Neural progenitor cell (in vitro differentiated cells): ENCODE data around the gene SGCD. TPM values are rescaled to one million over a fixed set of nuclear protein-coding genes. Genes with fewer than 3 reads are reported as not detected.

ENCODE experiments used
- DNase-seq: peaks from one replicate; pipeline ENCODE4 v3.0.0-alpha.2; 2016; ENCODE audit warnings: low spot score
- H2AFZ ChIP-seq: fragments of 200-600 bp; sonication (generic); replicated peaks from 2 replicates; pipeline ENCODE4 v1.6.1; 2016; ENCODE audit warnings: antibody characterized with exemption
- H3F3A ChIP-seq: fragments of 200-600 bp; sonication (generic); 2 replicates; pipeline ENCODE4 v1.6.1; 2016; ENCODE audit warnings: antibody characterized with exemption, low read depth
- H3K27ac ChIP-seq: fragments of 200-600 bp; sonication (generic); 2 replicates; pipeline ENCODE4 v1.5.1; 2016; ENCODE audit warnings: mild to moderate bottlenecking
- H3K27me3 ChIP-seq: fragments of 200-600 bp; sonication (generic); 2 replicates; pipeline ENCODE4 v1.6.1; 2016; ENCODE audit warnings: mild to moderate bottlenecking, moderate library complexity
- H3K36me3 ChIP-seq: fragments of 200-600 bp; sonication (generic); 2 replicates; pipeline ENCODE4 v1.5.1; 2016
- H3K4me1 ChIP-seq: fragments of 200-600 bp; sonication (generic); 2 replicates; pipeline ENCODE4 v1.6.1; 2016; ENCODE audit warnings: mixed run types
- H3K4me2 ChIP-seq: fragments of 200-600 bp; sonication (generic); 2 replicates; pipeline ENCODE4 v1.6.1; 2016
- H3K4me3 ChIP-seq: fragments of 200-600 bp; sonication (generic); 2 replicates; pipeline ENCODE4 v1.5.1; 2016
- H3K79me2 ChIP-seq: fragments of 200-600 bp; sonication (generic); 2 replicates; pipeline ENCODE4 v1.6.1; 2016; ENCODE audit warnings: low read depth
- H3K9ac ChIP-seq: fragments of 200-600 bp; sonication (generic); 2 replicates; pipeline ENCODE4 v1.6.1; 2016
- H3K9me3 ChIP-seq: fragments of 200-600 bp; sonication (generic); 2 replicates; pipeline ENCODE4 v1.5.1; 2016; ENCODE audit warnings: low read depth
- H4K20me1 ChIP-seq: fragments of 200-600 bp; sonication (generic); 2 replicates; pipeline ENCODE4 v1.6.1; 2016; ENCODE audit warnings: low read depth
- H3K27ac Mint-ChIP-seq: 3 replicates; pipeline ENCODE4 v1.8.0; 2021; ENCODE audit warnings: mixed read lengths
- H3K27me3 Mint-ChIP-seq: 2 replicates; pipeline ENCODE4 v1.8.0; 2022; ENCODE audit warnings: low read depth, mild to moderate bottlenecking, inconsistent platforms, moderate library complexity, mixed read lengths; ENCODE audit not compliant: insufficient read depth
- H3K36me3 Mint-ChIP-seq: 3 replicates; pipeline ENCODE4 v1.8.0; 2021; ENCODE audit warnings: mixed read lengths
- H3K4me1 Mint-ChIP-seq: 3 replicates; pipeline ENCODE4 v1.8.0; 2021; ENCODE audit warnings: mixed read lengths
- H3K4me3 Mint-ChIP-seq: 3 replicates; pipeline ENCODE4 v1.8.0; 2021; ENCODE audit warnings: mild to moderate bottlenecking, moderate library complexity, mixed read lengths
- H3K9me3 Mint-ChIP-seq: 3 replicates; pipeline ENCODE4 v1.8.0; 2020; ENCODE audit warnings: mixed read lengths
- CTCF ChIP-seq: fragments of 200-600 bp; sonication (generic); IDR thresholded peaks from 2 replicates; pipeline ENCODE4 v1.5.1; 2017; ENCODE audit warnings: antibody characterized with exemption, mild to moderate bottlenecking
- EZH2 ChIP-seq: fragments of 200-600 bp; sonication (generic); IDR thresholded peaks from 2 replicates; pipeline ENCODE4 v1.6.1; 2017; ENCODE audit warnings: antibody characterized with exemption, mild to moderate bottlenecking, moderate library complexity
- EZH2phosphoT487 ChIP-seq: fragments of 200-600 bp; sonication (generic); IDR thresholded peaks from 2 replicates; pipeline ENCODE4 v1.6.1; 2017; ENCODE audit warnings: antibody characterized with exemption
- total RNA-seq: library from RNA; depleted of rRNA; stranded (reverse); fragments of >200 nt; gene quantifications from 2 replicates; pipeline ENCODE4 v1.2.3, GENCODE V29; 2015; ENCODE audit warnings: low replicate concordance

The SGCD gene
- total RNA-seq, 1 donor from 2014 or later = not detected

GRCh38 chr5:156623381-156624040, 296.5 kb downstream of the SGCD start:
- no peak overlapping the region for H3K9ac ChIP-seq
- H3K36me3 ChIP-seq = no peaks in the 10 kb centered on the region
- H3K9me3 ChIP-seq = no peaks in the 10 kb centered on the region
- H3K27ac Mint-ChIP-seq = no peak overlapping the region
- no peaks in the 10 kb centered on the region for H3K9me3 Mint-ChIP-seq
- H3K4me3 ChIP-seq = no peak overlapping the region
- no peak overlapping the region for H3K27ac ChIP-seq
- H3K4me1 Mint-ChIP-seq = peaks cover 8% of the 10 kb centered on the region
- H2AFZ ChIP-seq = no peak overlapping the region
- no peak for TF ChIP-seq CTCF
- no peak for TF ChIP-seq EZH2phosphoT487
- no peak for TF ChIP-seq EZH2
- no peaks in the 10 kb centered on the region for H3F3A ChIP-seq
- no peaks in the 10 kb centered on the region for H3K27me3 Mint-ChIP-seq
- H4K20me1 ChIP-seq = no peaks in the 10 kb centered on the region
- H3K4me3 Mint-ChIP-seq = no peak overlapping the region
- H3K79me2 ChIP-seq = no peaks in the 10 kb centered on the region
- no peak for DNase-seq
- H3K4me1 ChIP-seq = no peaks in the 10 kb centered on the region
- H3K4me2 ChIP-seq = no peak overlapping the region
- H3K27me3 ChIP-seq = no peaks in the 10 kb centered on the region
- no peaks in the 10 kb centered on the region for H3K36me3 Mint-ChIP-seq

- Mint-ChIP-seq H3K9me3 (no peaks in the 10 kb centered on the region), H3K36me3 (no peaks in the 10 kb centered on the region), H3K27ac (no peak overlapping the region), H3K4me1 (peaks cover 8% of the 10 kb centered on the region), H3K27me3 (no peaks in the 10 kb centered on the region), H3K4me3 (no peak overlapping the region)
- no peaks in the 10 kb centered on the region for H3F3A ChIP-seq
- TF ChIP-seq EZH2phosphoT487 (no peak), CTCF (no peak), EZH2 (no peak)
- no peaks in the 10 kb centered on the region for H3K36me3 ChIP-seq
- H3K4me1 ChIP-seq = no peaks in the 10 kb centered on the region
- no peaks in the 10 kb centered on the region for H3K27me3 ChIP-seq
- H3K4me2 ChIP-seq = no peak overlapping the region
- no peak for DNase-seq
- H3K27ac ChIP-seq = no peak overlapping the region
- H4K20me1 ChIP-seq = no peaks in the 10 kb centered on the region
- H3K9me3 ChIP-seq = no peaks in the 10 kb centered on the region
- H3K9ac ChIP-seq = no peak overlapping the region
- H3K79me2 ChIP-seq = no peaks in the 10 kb centered on the region
- no peak overlapping the region for H2AFZ ChIP-seq
- no peak overlapping the region for H3K4me3 ChIP-seq
Measured at GRCh38 chr5:156624686-156625085, 297.7 kb downstream of the SGCD start.

- Mint-ChIP-seq H3K27me3 (no peaks in the 10 kb centered on the region), H3K27ac (no peak overlapping the region)
Measured at GRCh38 chr5:156628421-156628820, 301.5 kb downstream of the SGCD start.

More at GRCh38 chr5:156628421-156628820, 301.5 kb downstream of the SGCD start:
- Histone ChIP-seq H3K27me3 (no peaks in the 10 kb centered on the region), H3K9me3 (no peaks in the 10 kb centered on the region), H3K79me2 (no peaks in the 10 kb centered on the region), H3K27ac (no peak overlapping the region), H3K4me2 (no peak overlapping the region), H3K36me3 (no peaks in the 10 kb centered on the region), H2AFZ (no peak overlapping the region), H4K20me1 (no peaks in the 10 kb centered on the region), H3K4me1 (no peaks in the 10 kb centered on the region), H3K4me3 (no peak overlapping the region), H3K9ac (no peak overlapping the region), H3F3A (no peaks in the 10 kb centered on the region)
- Mint-ChIP-seq H3K4me3 (no peak overlapping the region), H3K36me3 (no peaks in the 10 kb centered on the region), H3K4me1 (peaks cover 4% of the 10 kb centered on the region), H3K9me3 (no peaks in the 10 kb centered on the region)
- TF ChIP-seq EZH2phosphoT487 (no peak), CTCF (no peak), EZH2 (no peak)
- DNase-seq = no peak
